AG09319 (cell line): Measurements from ENCODE around the gene PRH2.

ENCODE experiments used
- DNase-seq: peaks from one replicate; pipeline ENCODE4 v3.0.0-alpha.2; 2010; ENCODE audit warnings: low read depth; ENCODE audit errors: extremely low read depth
- CTCF ChIP-seq: IDR thresholded peaks from 2 replicates; pipeline ENCODE4 v1.5.1; 2011; ENCODE audit warnings: low read depth, mild to moderate bottlenecking, inconsistent platforms, low read length, moderate library complexity

PRH2 gene

GRCh38 chr12:10939163-10939562 lies 10.1 kb downstream of the PRH2 start, which contains the start of gene TAS2R14:
TSS of gene TAS2R14 (minus strand) at chr12:10939263. CDS start at chr12:10939207, 56 bp downstream.
- TF ChIP-seq CTCF: no peak
- no peak for DNase-seq

- DNase-seq: no peak
- no peak for TF ChIP-seq CTCF
Observed at GRCh38 chr12:10940389-10940788, 11.4 kb downstream of the PRH2 start.

DNA sequence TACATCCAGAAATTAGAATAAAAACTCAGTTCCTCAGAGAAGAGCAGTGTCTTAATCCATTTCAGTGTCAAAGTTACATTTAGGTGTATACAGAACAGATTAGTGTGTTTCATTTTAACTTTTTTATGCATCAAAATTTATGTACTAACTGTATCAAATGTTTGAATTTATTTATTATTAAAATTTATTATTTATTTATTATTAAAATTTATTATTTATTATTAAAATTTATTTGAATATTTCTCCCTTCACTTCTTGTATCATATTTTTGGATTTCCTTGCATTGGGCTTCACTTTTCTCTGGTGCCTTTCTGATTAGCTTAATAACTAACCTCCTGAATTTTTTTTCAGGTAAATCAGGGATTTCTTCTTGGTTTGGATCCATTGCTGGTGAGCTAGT lies 12.3 kb downstream of the PRH2 start:
- TF ChIP-seq CTCF: no peak

DNA sequence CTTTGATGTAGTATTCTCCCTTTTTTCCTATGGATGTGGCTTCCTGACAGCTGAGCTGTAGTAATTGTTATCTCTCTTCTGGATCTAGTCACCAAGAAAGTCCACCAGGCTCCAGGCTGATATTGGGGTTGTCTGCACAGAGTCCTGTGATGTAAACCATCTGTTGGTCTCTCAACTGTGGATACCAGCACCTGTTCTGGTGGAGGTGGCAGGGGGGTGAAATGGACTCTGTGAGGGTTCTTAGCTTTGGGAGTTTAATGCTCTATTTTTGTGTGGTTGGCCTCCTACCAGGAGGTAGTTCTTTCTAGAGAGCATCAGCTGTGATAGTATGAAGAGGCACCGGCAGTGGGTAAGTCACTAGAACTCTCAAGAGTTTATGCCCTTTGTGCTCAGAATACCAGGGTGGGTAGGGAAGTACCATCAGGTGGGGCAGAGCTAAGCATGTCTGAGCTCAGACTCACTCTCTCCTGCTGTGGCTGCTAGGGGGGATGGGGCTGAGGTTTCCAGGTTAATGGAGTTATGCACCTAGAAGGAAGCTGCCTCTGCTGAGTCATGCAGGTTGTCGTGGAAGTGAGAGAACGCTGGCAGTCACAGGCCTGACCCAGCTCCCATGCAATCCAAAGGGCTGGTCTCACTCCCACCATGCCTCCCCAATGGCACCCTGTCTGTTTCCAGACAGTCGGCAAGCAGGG lies 13.0 kb downstream of the PRH2 start:
- no peak for TF ChIP-seq CTCF
- DNase-seq: no peak

More for the DNA sequence above, 12.3 kb downstream of the PRH2 start:
- no peak for DNase-seq

DNA sequence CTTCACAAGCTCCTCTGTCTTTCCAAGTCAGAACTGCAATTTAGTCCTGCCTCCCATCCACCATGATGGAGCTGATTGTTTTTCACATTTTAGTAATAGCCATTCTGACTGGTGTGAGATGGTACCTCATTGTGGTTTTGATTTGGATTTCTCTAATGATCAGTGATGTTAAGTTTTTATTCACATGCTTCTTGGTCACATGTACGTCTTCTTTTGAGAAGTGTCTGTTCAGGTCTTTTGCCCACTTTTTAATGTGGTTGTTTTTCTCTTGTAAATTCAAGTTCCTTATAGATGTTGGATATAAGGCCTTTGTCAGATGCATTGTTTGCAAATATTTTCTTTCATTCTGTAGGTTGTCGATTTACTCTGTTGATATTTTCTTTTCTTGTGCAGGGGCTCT lies 14.1 kb downstream of the PRH2 start:
- no peak for DNase-seq
- TF ChIP-seq CTCF: no peak

DNA sequence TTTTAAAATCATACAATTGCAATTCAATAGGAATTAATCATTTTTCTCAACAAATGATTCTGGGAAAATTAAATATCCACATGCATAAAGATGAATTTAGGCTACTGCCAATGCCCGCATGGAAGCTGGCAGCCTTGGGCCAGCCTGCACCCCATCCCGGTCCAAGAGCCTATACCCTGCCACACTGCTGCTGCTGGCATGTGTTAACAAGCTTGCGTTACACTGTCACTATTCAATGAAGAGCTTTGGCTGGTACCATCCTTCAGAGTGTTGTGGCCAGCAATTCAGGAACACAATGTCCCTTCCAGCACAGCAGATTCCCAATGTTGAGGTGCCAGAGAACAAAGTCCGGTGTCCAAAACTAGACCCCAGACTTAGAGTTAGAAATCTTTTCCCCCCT lies 23.6 kb downstream of the PRH2 start:
- TF ChIP-seq CTCF: no peak
- no peak for DNase-seq

DNA sequence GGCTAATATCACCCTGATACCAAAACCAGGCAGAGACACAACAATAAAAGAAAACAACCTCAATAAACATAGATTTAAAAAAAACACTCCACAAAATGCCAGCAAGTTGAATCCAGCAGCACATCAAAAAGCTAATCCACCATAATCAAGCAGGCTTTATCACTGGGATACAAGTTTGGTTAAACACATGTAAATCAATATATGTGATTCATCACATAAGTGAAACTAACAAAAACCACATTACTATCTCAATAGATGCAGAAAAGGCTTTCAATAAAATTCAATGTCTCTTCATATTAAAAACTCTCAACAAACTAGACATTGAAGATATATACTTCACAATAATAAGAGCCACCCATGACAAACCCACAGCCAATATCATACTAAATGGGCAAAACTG lies 27.0 kb downstream of the PRH2 start:
- no peak for TF ChIP-seq CTCF
- DNase-seq: no peak
